Measurements from ENCODE around the gene KRT73. TPM values are rescaled to one million over a fixed set of nuclear protein-coding genes. Genes with fewer than 3 reads are reported as not detected.

The KRT73 gene
- total and polyA plus RNA-seq, 2 experiments from 2014 or later = not detected

- TF ChIP-seq ZNF462 (CRISPR knock-in tag; IDR thresholded peaks at IDR 0.05) (no peak), CREB1 (CRISPR knock-in tag; IDR thresholded peaks at IDR 0.05; ENCODE audit: low read depth) (no peak), STAT1 (IDR thresholded peaks at IDR 0.05; ENCODE audit: unreplicated experiment) (no peak), JUNB (IDR thresholded peaks at IDR 0.05; ENCODE audit: unreplicated experiment) (no peak)
Measured at GRCh38 chr12:52579468-52580465, 38.6 kb downstream of the KRT73 start (continued).

- Histone ChIP-seq H3K4me2 (no peak overlapping the region), H3K79me2 (replicated peaks; ENCODE audit: insufficient read depth) (no peaks in the 10 kb centered on the region), H4K20me1 (replicated peaks; ENCODE audit: insufficient read depth) (no peaks in the 10 kb centered on the region), H3K27ac (ENCODE audit: low read depth) (no peak overlapping the region), H3K27me3 (ENCODE audit: insufficient read depth) (no peaks in the 10 kb centered on the region), H3K4me1 (ENCODE audit: insufficient read depth) (no peaks in the 10 kb centered on the region), H3K4me3 (no peak overlapping the region), H2AFZ (no peak overlapping the region), H3K9me2 (ENCODE audit: insufficient read depth) (no peaks in the 10 kb centered on the region), H3F3A (replicated peaks; ENCODE audit: low read depth) (no peaks in the 10 kb centered on the region), H3K36me3 (ENCODE audit: insufficient read depth) (no peaks in the 10 kb centered on the region)
- no peaks in the 10 kb centered on the region for H3K36me3 Mint-ChIP-seq (ENCODE audit: low read depth)
- peaks cover 9% of the 10 kb centered on the region for H3K27me3 Mint-ChIP-seq (ENCODE audit: insufficient read depth, low read depth, poor library complexity)
- no peak for ATAC-seq
- peaks cover 4% of the 10 kb centered on the region for H3K4me1 Mint-ChIP-seq
- no peak overlapping the region for H3K27ac Mint-ChIP-seq
- no peak overlapping the region for H3K4me3 Mint-ChIP-seq
- DNase-seq (ENCODE audit: low spot score) = no peak
- no peaks in the 10 kb centered on the region for H3K9me3 Mint-ChIP-seq
- TF ChIP-seq STAT1 (IDR thresholded peaks at IDR 0.05; ENCODE audit: unreplicated experiment) = no peak
- no peak for TF ChIP-seq NANOG (IDR thresholded peaks at IDR 0.05; ENCODE audit: borderline replicate concordance)
- TF ChIP-seq ZNF462 (CRISPR knock-in tag; IDR thresholded peaks at IDR 0.05) = no peak
- no peak for TF ChIP-seq EZH2phosphoT487 (IDR thresholded peaks at IDR 0.05; ENCODE audit: unreplicated experiment)
- no peak for TF ChIP-seq JUNB (IDR thresholded peaks at IDR 0.05; ENCODE audit: unreplicated experiment)
Measured at GRCh38 chr12:52578469-52578868, 39.9 kb downstream of the KRT73 start.

Data from GM23338 (cell line).